Measurements from ENCODE around the gene RGL4.

The RGL4 gene

DNA sequence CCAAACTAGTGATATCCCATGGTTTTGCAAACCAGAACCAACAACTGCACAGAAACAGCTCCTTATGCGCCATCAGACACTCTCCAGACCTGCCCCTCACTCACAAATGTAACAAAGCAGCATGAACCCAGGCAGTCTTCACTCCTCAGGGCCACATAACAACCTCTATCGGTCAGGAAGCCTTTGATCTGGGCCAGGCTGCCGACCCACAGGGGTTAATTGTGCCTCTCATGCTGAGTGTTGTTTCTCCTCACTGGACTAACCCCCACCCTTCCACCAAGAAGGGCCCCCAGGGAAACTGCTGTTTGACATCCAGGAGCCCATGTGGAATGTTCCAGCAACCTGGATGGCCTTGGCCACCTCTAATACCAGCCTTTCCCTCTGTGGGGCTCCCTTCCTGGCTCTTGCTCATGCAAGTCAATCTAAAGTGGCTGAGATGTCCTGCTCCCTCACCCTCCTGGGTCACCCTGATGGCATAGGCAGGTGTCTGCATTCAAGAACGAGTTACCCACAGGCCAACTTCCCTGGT, 7.9 kb upstream of the RGL4 start:
- TF ChIP-seq, protein P1, sequence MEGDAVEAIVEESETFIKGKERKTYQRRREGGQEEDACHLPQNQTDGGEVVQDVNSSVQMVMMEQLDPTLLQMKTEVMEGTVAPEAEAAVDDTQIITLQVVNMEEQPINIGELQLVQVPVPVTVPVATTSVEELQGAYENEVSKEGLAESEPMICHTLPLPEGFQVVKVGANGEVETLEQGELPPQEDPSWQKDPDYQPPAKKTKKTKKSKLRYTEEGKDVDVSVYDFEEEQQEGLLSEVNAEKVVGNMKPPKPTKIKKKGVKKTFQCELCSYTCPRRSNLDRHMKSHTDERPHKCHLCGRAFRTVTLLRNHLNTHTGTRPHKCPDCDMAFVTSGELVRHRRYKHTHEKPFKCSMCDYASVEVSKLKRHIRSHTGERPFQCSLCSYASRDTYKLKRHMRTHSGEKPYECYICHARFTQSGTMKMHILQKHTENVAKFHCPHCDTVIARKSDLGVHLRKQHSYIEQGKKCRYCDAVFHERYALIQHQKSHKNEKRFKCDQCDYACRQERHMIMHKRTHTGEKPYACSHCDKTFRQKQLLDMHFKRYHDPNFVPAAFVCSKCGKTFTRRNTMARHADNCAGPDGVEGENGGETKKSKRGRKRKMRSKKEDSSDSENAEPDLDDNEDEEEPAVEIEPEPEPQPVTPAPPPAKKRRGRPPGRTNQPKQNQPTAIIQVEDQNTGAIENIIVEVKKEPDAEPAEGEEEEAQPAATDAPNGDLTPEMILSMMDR (IDR thresholded peaks at IDR 0.05; ENCODE audit: low read depth, low read length): no peak
- DNase-seq (ENCODE audit: low read depth, low spot score): no peak
- H3K4me3 ChIP-seq (ENCODE audit: low read depth, low read length): no peak overlapping the region
- in situ Hi-C loops (cut with HindIII; ENCODE audit: low sequenced_read_pairs): no loop called here

DNA sequence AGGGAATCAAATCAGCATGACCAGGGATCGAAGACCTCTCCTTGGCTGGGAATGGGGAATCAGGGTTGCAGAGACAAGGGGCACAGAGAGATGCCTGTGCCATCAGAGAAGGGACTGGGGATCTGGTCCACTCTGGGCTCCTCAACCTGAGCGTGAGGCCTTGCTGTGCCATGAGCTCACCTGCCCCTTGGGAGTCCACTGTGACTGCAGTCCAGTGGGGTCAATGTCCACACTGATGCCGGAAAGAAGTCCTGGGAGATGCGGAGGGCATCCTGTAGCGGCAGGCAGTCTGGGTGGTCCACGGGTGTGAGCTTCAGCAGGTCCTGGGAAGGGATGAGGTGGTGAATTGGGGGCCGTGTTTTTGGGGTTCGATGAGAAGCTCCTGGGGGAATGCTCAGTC, 7.3 kb upstream of the RGL4 start:
- TF ChIP-seq, protein P1 (IDR thresholded peaks at IDR 0.05; ENCODE audit: low read depth, low read length): no peak
- no peak overlapping the region for H3K4me3 ChIP-seq (ENCODE audit: low read depth, low read length)
- in situ Hi-C loops (cut with HindIII; ENCODE audit: low sequenced_read_pairs): no loop called here
- DNase-seq (ENCODE audit: low read depth, low spot score): no peak

DNA sequence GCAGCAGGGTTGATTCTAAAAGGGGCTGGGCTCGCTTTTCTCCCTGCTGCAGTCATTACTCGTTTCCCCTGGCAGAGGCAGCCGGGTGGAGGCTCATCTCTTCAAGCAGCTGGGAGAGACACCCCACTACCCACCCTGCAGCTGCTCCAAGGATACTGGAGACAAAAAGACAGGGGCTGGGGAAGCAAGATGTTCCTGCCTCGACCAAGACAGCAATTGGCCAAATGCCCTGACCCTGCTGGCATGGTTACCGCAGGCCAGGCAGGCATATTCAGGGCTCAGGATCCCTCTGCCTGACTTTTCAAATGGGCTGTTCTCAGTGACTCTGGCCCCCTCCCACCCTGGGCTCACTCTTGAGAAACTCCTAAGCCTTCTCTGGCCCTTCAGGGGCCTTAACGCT, 6.8 kb upstream of the RGL4 start:
- TF ChIP-seq, protein P1 (IDR thresholded peaks at IDR 0.05; ENCODE audit: low read depth, low read length): no peak
- H3K4me3 ChIP-seq (ENCODE audit: low read depth, low read length): no peak overlapping the region
- in situ Hi-C loops (cut with HindIII; ENCODE audit: low sequenced_read_pairs): no loop called here
- no peak for DNase-seq (ENCODE audit: low read depth, low spot score)

DNA sequence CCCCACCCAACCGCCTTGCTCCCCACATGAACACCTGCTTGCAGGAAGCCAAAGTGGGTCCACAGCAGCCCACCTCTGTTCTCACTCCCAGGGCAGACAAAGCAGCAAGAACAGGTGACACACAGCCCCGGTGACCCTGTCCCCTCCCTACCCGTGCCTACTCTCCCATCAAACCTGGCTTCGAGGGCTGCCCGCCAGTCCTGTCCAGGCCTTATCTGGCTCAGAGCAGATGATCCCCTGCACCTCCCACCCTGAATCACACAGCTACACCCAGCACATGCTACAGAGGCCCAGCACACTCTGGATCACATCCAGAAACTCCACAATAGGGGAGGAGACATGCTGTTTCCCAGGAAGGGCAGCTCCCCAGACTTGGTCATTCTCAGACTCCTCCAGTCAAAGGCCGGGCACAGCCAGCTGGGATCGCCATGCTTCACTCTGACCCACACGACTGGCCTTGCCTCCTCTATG, 6.2 kb upstream of the RGL4 start:
- in situ Hi-C loops (cut with HindIII; ENCODE audit: low sequenced_read_pairs): no loop called here
- no peak for DNase-seq (ENCODE audit: low read depth, low spot score)
- TF ChIP-seq, protein P1 (IDR thresholded peaks at IDR 0.05; ENCODE audit: low read depth, low read length): no peak
- H3K4me3 ChIP-seq (ENCODE audit: low read depth, low read length): no peak overlapping the region

DNA sequence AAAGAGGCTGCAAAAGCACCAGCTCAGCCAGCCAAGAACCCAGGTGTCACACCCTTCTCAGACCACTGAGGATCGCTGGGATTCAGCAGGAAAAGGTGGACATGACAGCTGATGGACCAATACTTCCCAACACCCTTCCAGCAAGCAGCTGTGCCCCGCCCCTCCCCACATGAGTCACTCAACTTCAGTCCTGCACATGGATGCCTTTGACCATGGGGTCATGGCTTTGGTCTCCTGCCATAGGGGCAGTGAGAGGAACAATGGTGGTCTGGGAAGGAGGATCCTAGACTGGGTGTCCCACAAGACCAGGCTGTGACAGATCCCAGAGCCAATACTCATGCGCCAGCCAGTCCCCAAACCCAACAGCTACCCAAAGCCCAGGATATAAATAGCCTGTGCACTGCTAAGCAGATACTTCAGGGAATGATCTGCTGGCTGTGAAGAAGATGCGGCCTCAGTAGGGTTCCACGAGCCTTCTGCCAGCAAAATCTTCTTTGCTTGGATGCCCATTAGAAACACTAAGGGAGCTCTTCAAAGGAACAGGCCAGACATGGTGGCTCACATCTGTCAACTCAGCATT, 5.5 kb upstream of the RGL4 start:
- in situ Hi-C loops (cut with HindIII; ENCODE audit: low sequenced_read_pairs): no loop called here
- H3K4me3 ChIP-seq (ENCODE audit: low read depth, low read length): no peak overlapping the region
- no peak for DNase-seq (ENCODE audit: low read depth, low spot score)
- TF ChIP-seq, protein P1 (IDR thresholded peaks at IDR 0.05; ENCODE audit: low read depth, low read length): no peak

DNA sequence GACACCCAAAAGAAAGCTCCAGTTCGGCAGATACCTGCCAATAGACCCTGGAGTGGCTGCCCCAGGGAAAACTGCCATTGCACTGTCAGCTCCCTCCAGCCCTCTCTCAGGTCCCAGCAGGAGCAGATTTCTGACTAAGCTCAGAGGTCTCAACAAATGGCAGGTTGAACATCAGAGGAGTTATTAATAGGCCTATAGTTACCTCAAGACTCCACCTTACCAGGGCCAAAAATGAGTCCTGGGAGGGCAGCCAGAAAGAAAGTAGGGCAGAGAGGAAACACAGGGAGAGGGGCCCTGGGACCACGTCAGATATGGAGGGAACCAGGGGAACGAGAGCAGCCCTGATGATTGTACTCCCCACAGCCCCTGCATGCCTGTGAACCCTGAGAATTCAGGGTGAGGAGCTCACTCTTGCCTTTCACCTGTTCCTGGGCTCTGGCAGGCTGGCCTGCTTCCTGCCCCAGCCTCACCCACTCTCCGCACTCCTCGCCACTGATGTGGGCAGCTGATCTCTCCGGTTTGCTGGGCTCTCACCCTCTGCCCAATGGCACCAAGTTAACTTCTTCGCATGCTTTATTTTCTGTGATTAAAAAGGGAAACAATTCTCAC, 4.3 kb upstream of the RGL4 start:
- TF ChIP-seq, protein P1 (IDR thresholded peaks at IDR 0.05; ENCODE audit: low read depth, low read length): no peak
- in situ Hi-C loops (cut with HindIII; ENCODE audit: low sequenced_read_pairs): no loop called here
- H3K4me3 ChIP-seq (ENCODE audit: low read depth, low read length): no peak overlapping the region
- DNase-seq (ENCODE audit: low read depth, low spot score): no peak
